Adrenal gland (tissue), 5 donors: ENCODE results near the gene LRRTM2.

Source experiments
- POLR2A ChIP-seq, 2 donors: fragments of 450-650 bp; IDR thresholded peaks; one replicate each; pipeline ENCODE4 v1.6.1; 2017; ENCODE audit warnings: antibody characterized with exemption in 2 of 2, mild to moderate bottlenecking in 2 of 2, moderate library complexity in 1 of 2
- TF ChIP-seq, protein P1 (sequence below), 6 experiments: fragments of 450-650 bp in 4 of 6; fragments of 200-600 bp in 2 of 6; sonication (generic) in 1 of 6; IDR thresholded peaks; 1 replicate in 5 of 6; 2 replicates in 1 of 6; pipeline versions ENCODE4 v1.5.1 to v1.8.0; 2016 to 2021; ENCODE audit warnings: antibody characterized with exemption in 6 of 6, mild to moderate bottlenecking in 2 of 6, moderate library complexity in 1 of 6
- donor health status: DM: no; HTN: no; CAD: no.

DNA sequence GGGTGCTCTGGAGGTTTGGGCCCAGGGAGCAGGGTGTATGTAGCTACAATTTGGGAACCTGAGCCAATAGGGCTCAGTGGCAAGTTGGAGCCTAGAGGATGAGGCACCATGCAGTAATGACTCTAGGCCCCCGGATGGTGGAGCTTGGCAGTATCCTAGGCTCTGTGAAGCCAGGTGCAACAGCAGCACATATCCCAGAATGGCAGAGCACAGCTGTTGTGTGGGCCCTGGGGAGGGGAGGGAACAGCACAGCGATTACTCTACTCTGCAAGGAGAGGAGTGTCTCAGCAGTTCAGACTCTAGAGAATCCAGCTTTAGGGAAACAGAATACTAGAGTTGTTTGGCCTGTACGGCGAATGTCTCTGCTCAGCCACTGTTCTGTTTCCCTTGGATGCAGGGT lies 56.1 kb downstream of the LRRTM2 start:
- TF ChIP-seq POLR2A (IDR thresholded peaks at IDR 0.05), result no peak
- TF ChIP-seq, protein P1, sequence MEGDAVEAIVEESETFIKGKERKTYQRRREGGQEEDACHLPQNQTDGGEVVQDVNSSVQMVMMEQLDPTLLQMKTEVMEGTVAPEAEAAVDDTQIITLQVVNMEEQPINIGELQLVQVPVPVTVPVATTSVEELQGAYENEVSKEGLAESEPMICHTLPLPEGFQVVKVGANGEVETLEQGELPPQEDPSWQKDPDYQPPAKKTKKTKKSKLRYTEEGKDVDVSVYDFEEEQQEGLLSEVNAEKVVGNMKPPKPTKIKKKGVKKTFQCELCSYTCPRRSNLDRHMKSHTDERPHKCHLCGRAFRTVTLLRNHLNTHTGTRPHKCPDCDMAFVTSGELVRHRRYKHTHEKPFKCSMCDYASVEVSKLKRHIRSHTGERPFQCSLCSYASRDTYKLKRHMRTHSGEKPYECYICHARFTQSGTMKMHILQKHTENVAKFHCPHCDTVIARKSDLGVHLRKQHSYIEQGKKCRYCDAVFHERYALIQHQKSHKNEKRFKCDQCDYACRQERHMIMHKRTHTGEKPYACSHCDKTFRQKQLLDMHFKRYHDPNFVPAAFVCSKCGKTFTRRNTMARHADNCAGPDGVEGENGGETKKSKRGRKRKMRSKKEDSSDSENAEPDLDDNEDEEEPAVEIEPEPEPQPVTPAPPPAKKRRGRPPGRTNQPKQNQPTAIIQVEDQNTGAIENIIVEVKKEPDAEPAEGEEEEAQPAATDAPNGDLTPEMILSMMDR (IDR thresholded peaks at IDR 0.05), result no peak
